Neural progenitor cell (in vitro differentiated cells): ENCODE results near the gene CFH.
"Not testable (repeated sequence)": the region's sequence is repeated elsewhere in the genome, so short reads cannot be mapped to it uniquely, and the experiment has no call there.

Source experiments
- EZH2 ChIP-seq: fragments of 200-600 bp; sonication (generic); IDR thresholded peaks from 2 replicates; pipeline ENCODE4 v1.6.1; 2017; ENCODE audit warnings: antibody characterized with exemption, mild to moderate bottlenecking, moderate library complexity
- EZH2phosphoT487 ChIP-seq: fragments of 200-600 bp; sonication (generic); IDR thresholded peaks from 2 replicates; pipeline ENCODE4 v1.6.1; 2017; ENCODE audit warnings: antibody characterized with exemption
- TF ChIP-seq, protein P1 (sequence below): fragments of 200-600 bp; sonication (generic); IDR thresholded peaks from 2 replicates; pipeline ENCODE4 v1.5.1; 2017; ENCODE audit warnings: antibody characterized with exemption, mild to moderate bottlenecking

DNA sequence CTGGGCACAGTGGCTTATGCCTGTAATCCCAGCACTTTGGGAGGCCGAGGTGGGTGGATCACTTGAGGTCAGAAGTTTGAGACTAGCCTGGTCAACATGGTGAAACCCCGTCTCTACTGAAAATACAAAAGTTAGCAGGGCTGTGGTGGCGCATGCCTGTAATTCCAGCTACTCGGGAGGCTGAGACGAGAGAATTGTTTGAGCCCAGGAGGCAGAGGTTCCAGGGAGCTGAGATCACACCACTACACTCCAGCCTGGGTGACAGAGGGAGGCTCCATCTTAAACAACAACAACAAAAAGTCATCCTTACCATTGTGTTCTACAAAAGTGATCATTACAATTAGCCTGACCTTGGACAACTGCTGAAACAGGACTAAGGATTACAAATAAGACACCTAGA lies 12.6 kb upstream of the CFH start:
- TF ChIP-seq, protein P1, sequence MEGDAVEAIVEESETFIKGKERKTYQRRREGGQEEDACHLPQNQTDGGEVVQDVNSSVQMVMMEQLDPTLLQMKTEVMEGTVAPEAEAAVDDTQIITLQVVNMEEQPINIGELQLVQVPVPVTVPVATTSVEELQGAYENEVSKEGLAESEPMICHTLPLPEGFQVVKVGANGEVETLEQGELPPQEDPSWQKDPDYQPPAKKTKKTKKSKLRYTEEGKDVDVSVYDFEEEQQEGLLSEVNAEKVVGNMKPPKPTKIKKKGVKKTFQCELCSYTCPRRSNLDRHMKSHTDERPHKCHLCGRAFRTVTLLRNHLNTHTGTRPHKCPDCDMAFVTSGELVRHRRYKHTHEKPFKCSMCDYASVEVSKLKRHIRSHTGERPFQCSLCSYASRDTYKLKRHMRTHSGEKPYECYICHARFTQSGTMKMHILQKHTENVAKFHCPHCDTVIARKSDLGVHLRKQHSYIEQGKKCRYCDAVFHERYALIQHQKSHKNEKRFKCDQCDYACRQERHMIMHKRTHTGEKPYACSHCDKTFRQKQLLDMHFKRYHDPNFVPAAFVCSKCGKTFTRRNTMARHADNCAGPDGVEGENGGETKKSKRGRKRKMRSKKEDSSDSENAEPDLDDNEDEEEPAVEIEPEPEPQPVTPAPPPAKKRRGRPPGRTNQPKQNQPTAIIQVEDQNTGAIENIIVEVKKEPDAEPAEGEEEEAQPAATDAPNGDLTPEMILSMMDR: not testable (repeated sequence)
- not testable (repeated sequence) for TF ChIP-seq EZH2phosphoT487, EZH2
